ENCODE results near the gene PACRG. TPM values are rescaled to one million over a fixed set of nuclear protein-coding genes. Genes with fewer than 3 reads are reported as not detected.

Gene PACRG
- polyA plus RNA-seq, 1 of the 3 experiments (the other 2 are of a cell fraction): 0.56 TPM

DNA sequence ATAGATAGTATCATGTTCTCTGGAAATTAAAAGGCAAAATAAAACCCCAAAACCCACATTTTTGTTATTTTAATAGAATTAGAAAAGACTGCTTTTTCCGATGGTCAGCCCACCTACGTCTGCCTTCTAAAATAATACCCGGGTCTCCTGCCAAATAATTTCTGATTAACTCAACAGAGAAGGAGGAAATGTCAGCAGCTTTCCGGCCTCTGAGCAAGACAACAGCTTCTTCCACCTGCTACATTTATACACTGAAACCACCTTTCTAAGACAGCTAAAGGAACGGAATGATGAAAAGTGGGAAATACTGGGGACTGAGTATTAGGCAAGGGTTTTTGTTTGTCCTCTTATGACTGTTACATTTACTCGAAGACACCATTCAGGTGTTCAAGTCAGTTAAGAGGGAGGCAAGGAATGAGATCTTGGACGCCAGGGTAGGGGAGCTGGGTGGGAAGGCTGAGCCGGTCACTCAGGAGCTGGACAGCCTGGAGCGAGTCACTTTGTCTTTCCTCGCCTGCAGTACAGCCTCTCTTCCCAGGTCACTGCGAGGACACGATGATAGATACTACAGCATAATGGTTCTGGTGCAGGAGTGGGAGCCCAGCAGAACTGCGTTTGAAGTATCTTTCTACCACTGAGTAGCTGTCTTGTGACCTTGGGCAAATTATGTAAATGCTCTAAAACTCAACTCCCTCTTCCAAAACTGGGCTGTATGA, 590.5 kb downstream of the PACRG start:
- no peaks in the 10 kb centered on the region for H4K20me1 ChIP-seq (ENCODE audit: insufficient read depth)
- H3F3A ChIP-seq (replicated peaks; ENCODE audit: insufficient read depth): no peaks in the 10 kb centered on the region
- H3K4me2 ChIP-seq: no peak overlapping the region
- DNase-seq: no peak
- H3K27ac ChIP-seq (ENCODE audit: low read depth in 2 of 2, low read length in 1 of 2): no peak overlapping the region
- ChIA-PET CTCF (interaction anchor here (1.2 kb wide), 1 partner anchor 10 kb away, joined by 4 read pairs; no protein-coding TSS in a partner anchor), POLR2A (no interaction called here)
- no peaks in the 10 kb centered on the region for H3K4me1 ChIP-seq (ENCODE audit: control insufficient read depth in 1 of 2, insufficient read depth in 2 of 2, low read depth in 1 of 2, low read length in 1 of 2)
- WGBS (ENCODE audit: low lambda C conversion rate): 75% methylated on average over 13 of the region's 13 CpGs
- no peak overlapping the region for H3K9ac ChIP-seq
- no peaks in the 10 kb centered on the region for H3K9me2 ChIP-seq
- H3K36me3 ChIP-seq (replicated peaks in 1 of 2; ENCODE audit: control insufficient read depth in 1 of 2, insufficient read depth in 2 of 2, low read length in 1 of 2): no peaks in the 10 kb centered on the region
- no peaks in the 10 kb centered on the region for H3K27me3 ChIP-seq (ENCODE audit: insufficient read depth)
- H3K79me2 ChIP-seq (ENCODE audit: insufficient read depth): no peaks in the 10 kb centered on the region
- no peaks in the 10 kb centered on the region for H3K9me3 ChIP-seq
- no peak overlapping the region for H3K4me3 ChIP-seq (ENCODE audit: low read depth in 2 of 2, low read length in 1 of 2)
- TF ChIP-seq, protein P1, sequence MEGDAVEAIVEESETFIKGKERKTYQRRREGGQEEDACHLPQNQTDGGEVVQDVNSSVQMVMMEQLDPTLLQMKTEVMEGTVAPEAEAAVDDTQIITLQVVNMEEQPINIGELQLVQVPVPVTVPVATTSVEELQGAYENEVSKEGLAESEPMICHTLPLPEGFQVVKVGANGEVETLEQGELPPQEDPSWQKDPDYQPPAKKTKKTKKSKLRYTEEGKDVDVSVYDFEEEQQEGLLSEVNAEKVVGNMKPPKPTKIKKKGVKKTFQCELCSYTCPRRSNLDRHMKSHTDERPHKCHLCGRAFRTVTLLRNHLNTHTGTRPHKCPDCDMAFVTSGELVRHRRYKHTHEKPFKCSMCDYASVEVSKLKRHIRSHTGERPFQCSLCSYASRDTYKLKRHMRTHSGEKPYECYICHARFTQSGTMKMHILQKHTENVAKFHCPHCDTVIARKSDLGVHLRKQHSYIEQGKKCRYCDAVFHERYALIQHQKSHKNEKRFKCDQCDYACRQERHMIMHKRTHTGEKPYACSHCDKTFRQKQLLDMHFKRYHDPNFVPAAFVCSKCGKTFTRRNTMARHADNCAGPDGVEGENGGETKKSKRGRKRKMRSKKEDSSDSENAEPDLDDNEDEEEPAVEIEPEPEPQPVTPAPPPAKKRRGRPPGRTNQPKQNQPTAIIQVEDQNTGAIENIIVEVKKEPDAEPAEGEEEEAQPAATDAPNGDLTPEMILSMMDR (IDR thresholded peaks at IDR 0.05): no peak
- TF ChIP-seq, protein P2, sequence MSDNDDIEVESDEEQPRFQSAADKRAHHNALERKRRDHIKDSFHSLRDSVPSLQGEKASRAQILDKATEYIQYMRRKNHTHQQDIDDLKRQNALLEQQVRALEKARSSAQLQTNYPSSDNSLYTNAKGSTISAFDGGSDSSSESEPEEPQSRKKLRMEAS (IDR thresholded peaks at IDR 0.05; ENCODE audit: low read depth): no peak
- TF ChIP-seq POLR2AphosphoS5 (IDR thresholded peaks at IDR 0.05; ENCODE audit: low read depth, low read length): no peak
- no peak for TF ChIP-seq TAF1 (IDR thresholded peaks at IDR 0.05; ENCODE audit: borderline replicate concordance, low read depth, low read length)
- TF ChIP-seq, protein P3, sequence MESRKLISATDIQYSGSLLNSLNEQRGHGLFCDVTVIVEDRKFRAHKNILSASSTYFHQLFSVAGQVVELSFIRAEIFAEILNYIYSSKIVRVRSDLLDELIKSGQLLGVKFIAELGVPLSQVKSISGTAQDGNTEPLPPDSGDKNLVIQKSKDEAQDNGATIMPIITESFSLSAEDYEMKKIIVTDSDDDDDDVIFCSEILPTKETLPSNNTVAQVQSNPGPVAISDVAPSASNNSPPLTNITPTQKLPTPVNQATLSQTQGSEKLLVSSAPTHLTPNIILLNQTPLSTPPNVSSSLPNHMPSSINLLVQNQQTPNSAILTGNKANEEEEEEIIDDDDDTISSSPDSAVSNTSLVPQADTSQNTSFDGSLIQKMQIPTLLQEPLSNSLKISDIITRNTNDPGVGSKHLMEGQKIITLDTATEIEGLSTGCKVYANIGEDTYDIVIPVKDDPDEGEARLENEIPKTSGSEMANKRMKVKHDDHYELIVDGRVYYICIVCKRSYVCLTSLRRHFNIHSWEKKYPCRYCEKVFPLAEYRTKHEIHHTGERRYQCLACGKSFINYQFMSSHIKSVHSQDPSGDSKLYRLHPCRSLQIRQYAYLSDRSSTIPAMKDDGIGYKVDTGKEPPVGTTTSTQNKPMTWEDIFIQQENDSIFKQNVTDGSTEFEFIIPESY (IDR thresholded peaks at IDR 0.05; ENCODE audit: borderline replicate concordance, low read depth): no peak
- TF ChIP-seq NFIC (IDR thresholded peaks at IDR 0.05; ENCODE audit: borderline replicate concordance): no peak
- TF ChIP-seq, protein P4, sequence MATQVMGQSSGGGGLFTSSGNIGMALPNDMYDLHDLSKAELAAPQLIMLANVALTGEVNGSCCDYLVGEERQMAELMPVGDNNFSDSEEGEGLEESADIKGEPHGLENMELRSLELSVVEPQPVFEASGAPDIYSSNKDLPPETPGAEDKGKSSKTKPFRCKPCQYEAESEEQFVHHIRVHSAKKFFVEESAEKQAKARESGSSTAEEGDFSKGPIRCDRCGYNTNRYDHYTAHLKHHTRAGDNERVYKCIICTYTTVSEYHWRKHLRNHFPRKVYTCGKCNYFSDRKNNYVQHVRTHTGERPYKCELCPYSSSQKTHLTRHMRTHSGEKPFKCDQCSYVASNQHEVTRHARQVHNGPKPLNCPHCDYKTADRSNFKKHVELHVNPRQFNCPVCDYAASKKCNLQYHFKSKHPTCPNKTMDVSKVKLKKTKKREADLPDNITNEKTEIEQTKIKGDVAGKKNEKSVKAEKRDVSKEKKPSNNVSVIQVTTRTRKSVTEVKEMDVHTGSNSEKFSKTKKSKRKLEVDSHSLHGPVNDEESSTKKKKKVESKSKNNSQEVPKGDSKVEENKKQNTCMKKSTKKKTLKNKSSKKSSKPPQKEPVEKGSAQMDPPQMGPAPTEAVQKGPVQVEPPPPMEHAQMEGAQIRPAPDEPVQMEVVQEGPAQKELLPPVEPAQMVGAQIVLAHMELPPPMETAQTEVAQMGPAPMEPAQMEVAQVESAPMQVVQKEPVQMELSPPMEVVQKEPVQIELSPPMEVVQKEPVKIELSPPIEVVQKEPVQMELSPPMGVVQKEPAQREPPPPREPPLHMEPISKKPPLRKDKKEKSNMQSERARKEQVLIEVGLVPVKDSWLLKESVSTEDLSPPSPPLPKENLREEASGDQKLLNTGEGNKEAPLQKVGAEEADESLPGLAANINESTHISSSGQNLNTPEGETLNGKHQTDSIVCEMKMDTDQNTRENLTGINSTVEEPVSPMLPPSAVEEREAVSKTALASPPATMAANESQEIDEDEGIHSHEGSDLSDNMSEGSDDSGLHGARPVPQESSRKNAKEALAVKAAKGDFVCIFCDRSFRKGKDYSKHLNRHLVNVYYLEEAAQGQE (IDR thresholded peaks at IDR 0.05; ENCODE audit: low read depth, low read length): no peak
- TF ChIP-seq FOSL2 (IDR thresholded peaks at IDR 0.05; ENCODE audit: borderline replicate concordance, low read depth): no peak
- no peak for TF ChIP-seq JUND (IDR thresholded peaks at IDR 0.05)
- no peak overlapping the region for H2AFZ ChIP-seq (ENCODE audit: low read depth)
